H7 (cell line): Measurements from ENCODE around the gene HPN. TPM values are rescaled to one million over a fixed set of nuclear protein-coding genes. Genes with fewer than 3 reads are reported as not detected.

Source experiments
- DNase-seq: peaks from one replicate; pipeline ENCODE4 v3.0.0; 2012
- H3K27me3 ChIP-seq: 2 replicates; pipeline ENCODE4 v1.6.0; 2011; ENCODE audit warnings: mild to moderate bottlenecking, low read length; ENCODE audit not compliant: control insufficient read depth, insufficient read depth
- H3K36me3 ChIP-seq: replicated peaks from 2 replicates; pipeline ENCODE4 v1.5.1; 2011; ENCODE audit warnings: low read length; ENCODE audit not compliant: control insufficient read depth, insufficient read depth
- H3K4me3 ChIP-seq: 2 replicates; pipeline ENCODE4 v1.5.1; 2011; ENCODE audit warnings: low read depth, mild to moderate bottlenecking, control low read depth, low read length, moderate library complexity; ENCODE audit not compliant: insufficient read depth
- total RNA-seq: library from RNA; depleted of rRNA; stranded (reverse); fragments of >200 nt; shearing (Covaris generic); gene quantifications from 2 replicates; pipeline ENCODE4 v1.2.3, GENCODE V29; 2014; rRNA removed

The HPN gene
- total RNA-seq, 1 experiment from 2014 or later: 6.1 TPM

GRCh38 chr19:35108730-35109129 lies 67.2 kb downstream of the HPN start:
- H3K4me3 ChIP-seq: no peak overlapping the region
- no peaks in the 10 kb centered on the region for H3K27me3 ChIP-seq
- DNase-seq: no peak
- no peaks in the 10 kb centered on the region for H3K36me3 ChIP-seq

DNA sequence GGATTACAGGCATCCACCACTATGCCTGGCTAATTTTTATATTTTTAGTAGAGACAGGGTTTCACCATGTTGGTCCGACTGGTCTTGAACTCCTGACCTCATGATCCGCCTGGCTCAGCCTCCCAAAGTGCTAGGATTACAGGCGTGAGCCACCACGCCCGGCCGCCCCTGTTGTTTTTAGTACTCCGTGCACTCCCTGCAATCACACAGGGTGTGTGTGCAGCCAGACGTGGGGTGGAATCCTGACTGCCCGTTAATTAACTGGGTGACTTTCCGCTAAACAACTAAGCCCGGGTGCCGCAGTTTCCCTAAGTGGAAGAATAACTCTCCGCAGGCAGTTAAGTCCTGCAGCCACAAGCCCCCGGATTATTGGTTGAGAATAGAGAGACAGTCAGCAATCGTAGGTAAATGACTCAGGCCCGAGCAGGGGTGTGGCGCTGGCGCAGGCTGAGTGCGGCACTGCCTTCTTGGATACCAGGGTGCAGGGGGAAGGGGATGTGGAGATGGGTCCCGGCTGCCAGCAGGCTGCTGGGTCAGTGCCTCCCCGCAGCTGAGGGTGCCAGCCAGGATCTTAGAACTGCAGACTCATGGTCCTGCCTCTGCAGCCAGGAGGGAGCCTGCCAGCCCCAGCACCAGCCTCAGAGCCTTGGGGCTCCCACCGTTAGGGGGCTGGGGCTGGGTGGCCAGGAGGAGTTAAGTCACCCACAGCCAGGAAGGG lies 68.0 kb downstream of the HPN start:
- no peaks in the 10 kb centered on the region for H3K36me3 ChIP-seq
- DNase-seq: peak; percentile 70

DNA sequence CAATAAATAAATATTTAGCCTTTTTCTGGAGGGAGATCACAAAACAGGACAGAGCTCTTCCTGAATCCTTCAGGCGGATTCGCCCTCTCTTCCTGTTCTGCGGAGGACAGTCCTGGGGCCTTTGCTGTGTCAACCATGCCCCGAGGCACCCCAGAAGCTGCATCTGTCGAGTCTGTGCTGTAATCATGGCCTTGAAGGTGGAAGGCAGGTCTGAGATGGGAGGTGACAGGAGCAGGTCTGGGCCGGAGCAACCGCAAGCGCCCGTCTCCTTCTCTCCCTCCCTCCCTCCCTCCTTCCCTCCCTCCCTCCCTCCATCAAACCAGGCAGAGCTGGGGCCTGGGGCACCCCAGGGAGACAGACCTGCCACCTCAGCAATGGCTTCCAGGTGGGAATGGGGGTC lies 69.5 kb downstream of the HPN start:
- peak; percentile 66 for DNase-seq
- Histone ChIP-seq H3K27me3 (no peaks in the 10 kb centered on the region), H3K4me3 (no peak overlapping the region), H3K36me3 (no peaks in the 10 kb centered on the region)

More for the DNA sequence above, 68.0 kb downstream of the HPN start:
- Histone ChIP-seq H3K27me3 (no peaks in the 10 kb centered on the region), H3K4me3 (no peak overlapping the region)

- Histone ChIP-seq H3K4me3 (no peak overlapping the region), H3K27me3 (no peaks in the 10 kb centered on the region), H3K36me3 (no peaks in the 10 kb centered on the region)
- DNase-seq: peak; percentile 48
These were observed 71.6 kb downstream of the HPN start for GRCh38 chr19:35112995-35113688.

- Histone ChIP-seq H3K36me3 (no peaks in the 10 kb centered on the region), H3K4me3 (peak overlapping the region; percentile 47), H3K27me3 (no peaks in the 10 kb centered on the region)
- DNase-seq: peak; percentile 97
These were observed 73.0 kb downstream of the HPN start for GRCh38 chr19:35114353-35115176.

DNA sequence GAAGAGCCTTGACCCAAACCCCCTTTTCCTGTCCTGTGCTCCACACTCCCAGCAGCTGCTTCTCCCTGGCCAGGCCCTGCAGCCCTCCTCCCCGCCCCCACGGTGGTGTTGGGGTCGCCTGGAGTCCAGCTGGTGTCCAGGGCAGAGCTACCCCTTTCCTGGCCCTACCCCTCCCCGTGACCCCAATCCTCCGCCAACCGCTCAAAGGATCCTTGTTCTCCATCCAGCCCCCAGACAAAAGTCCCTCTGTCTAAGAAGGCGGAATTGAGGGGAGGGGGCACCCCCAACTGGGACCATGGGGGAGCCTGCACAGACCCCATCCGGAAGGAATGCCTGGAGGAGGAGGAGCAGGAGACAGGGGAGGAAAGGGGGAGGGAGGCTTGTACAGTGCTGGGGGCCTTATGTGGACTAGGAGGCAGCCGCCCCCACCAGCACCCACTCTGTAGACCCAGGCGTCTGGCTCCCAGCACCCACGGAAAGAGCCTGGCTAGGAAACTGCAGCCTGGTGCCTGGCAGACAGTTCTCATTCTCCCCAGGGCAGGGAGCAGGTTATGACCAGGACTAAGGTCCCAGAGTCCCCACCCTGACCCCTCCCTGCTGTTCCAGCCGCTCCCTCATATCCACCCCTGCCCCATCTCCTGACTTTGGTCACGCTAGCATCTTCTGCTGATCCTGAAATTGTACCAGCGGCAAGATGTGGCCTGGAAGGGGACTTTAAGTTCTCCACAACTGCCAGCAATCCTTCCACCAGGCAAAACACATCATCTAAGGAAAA lies 73.8 kb downstream of the HPN start, which contains the start of gene FXYD3:
FXYD3 (plus strand) TSS at position 647 of the 775 bp plus-strand sequence. CDS start 3,554 bp downstream, outside the sequence.
- H3K36me3 ChIP-seq: no peaks in the 10 kb centered on the region
- H3K4me3 ChIP-seq: peak within 1 kb of the TSS; percentile 47
- H3K27me3 ChIP-seq: no peaks in the 10 kb centered on the region
- no peak for DNase-seq

Other genes starting within 250 kb of the HPN start
- gene ZNF30, start 114.8 kb upstream of the HPN start, total RNA-seq: 6.3 and 8.9 TPM in 2 replicates
- 16.7 and 18.0 TPM in 2 replicates for gene ZNF792, start 77.5 kb upstream of the HPN start, total RNA-seq
- gene GRAMD1A, start 41.4 kb upstream of the HPN start, total RNA-seq: 110 and 138 TPM in 2 replicates
- 8.1 and 8.9 TPM in 2 replicates for gene SCN1B, start 11.3 kb upstream of the HPN start, total RNA-seq
- gene FXYD3, start 74.1 kb downstream of the HPN start, total RNA-seq: not detected in 2 replicates
- gene LGI4, start 93.3 kb downstream of the HPN start, total RNA-seq: 2.9 and 10.4 TPM in 2 replicates
- 5.0 and 6.1 TPM in 2 replicates for gene FXYD1, start 97.1 kb downstream of the HPN start, total RNA-seq
- gene FXYD7, start 101.5 kb downstream of the HPN start, total RNA-seq: 1.3 and 1.8 TPM in 2 replicates
- 101 and 115 TPM in 2 replicates for gene FXYD5, start 113.0 kb downstream of the HPN start, total RNA-seq
- gene FAM187B, start 187.0 kb downstream of the HPN start, total RNA-seq: not detected in 2 replicates
- 128 and 134 TPM in 2 replicates for gene LSR, start 207.3 kb downstream of the HPN start, total RNA-seq
- gene USF2, start 227.2 kb downstream of the HPN start, total RNA-seq: 79.3 and 91.7 TPM in 2 replicates
- gene HAMP, start 240.8 kb downstream of the HPN start, total RNA-seq: not detected in 2 replicates